GM20000 (cell line): ENCODE results near the gene RASA1.

Experiments used
- DNase-seq: peaks from one replicate; pipeline ENCODE4 v3.0.0; 2012; ENCODE audit warnings: low spot score
- TF ChIP-seq, protein P1 (sequence below): IDR thresholded peaks from 2 replicates; pipeline ENCODE4 v1.5.1; 2012; ENCODE audit warnings: mild to moderate bottlenecking, control low read depth; ENCODE audit errors: extremely low read depth, missing control alignments

Gene RASA1

DNA sequence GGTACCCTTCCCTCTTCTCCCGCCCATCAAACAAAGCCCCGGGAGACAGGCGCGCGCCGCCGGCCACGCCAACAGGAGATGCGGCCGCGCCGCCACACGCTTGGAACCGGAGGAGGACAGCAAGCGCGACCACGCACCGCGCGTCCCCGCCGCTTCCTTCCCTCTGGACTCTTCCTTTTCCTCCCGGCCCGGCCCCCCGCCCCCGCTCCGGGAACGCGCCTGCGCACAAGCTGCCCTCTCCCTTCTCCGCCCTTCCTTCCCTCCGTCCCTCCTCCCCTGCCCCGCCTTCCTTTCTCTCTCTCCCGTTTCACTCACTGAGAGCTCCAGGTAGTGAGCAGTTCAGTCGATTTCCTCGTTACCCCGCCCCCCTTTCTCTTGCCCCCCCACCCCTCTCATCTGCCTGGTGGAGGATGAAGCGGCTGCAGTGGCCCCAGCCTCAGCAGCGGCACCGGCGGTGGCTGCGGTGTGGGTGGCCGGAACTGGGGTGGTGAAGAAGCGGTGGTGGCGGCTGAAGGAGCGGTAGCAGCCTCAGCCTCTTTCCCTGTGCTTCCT is at the start of gene RASA1:
Gene RASA1, plus strand, starts transcription at position 310 of the 552 bp plus-strand sequence. CDS start 569 bp downstream, outside the sequence.
- TF ChIP-seq, protein P1, sequence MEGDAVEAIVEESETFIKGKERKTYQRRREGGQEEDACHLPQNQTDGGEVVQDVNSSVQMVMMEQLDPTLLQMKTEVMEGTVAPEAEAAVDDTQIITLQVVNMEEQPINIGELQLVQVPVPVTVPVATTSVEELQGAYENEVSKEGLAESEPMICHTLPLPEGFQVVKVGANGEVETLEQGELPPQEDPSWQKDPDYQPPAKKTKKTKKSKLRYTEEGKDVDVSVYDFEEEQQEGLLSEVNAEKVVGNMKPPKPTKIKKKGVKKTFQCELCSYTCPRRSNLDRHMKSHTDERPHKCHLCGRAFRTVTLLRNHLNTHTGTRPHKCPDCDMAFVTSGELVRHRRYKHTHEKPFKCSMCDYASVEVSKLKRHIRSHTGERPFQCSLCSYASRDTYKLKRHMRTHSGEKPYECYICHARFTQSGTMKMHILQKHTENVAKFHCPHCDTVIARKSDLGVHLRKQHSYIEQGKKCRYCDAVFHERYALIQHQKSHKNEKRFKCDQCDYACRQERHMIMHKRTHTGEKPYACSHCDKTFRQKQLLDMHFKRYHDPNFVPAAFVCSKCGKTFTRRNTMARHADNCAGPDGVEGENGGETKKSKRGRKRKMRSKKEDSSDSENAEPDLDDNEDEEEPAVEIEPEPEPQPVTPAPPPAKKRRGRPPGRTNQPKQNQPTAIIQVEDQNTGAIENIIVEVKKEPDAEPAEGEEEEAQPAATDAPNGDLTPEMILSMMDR, result no peak
- peak; percentile 90 for DNase-seq

DNA sequence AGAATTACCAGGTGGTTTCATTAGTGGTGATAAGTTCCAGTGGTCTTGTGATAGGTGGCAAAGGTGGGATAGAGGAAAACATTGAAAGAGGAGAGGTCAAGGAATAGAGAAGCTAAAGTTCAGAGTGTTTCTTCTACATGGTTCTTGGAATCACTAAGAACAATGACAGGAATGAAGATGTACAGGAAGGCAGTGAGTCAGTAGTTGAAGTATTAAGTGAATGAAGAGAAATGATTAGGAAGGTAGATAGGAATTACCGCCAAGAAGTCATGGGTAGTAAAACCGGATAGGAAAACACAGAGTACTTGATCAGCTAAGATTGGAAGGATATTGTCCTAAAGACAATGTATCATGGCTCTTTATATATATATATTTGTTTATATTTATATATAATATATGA is 37.9 kb upstream of the RASA1 start:
- TF ChIP-seq, protein P1, result no peak
- DNase-seq, result no peak

GRCh38 chr5:87231037-87231808 is 36.5 kb upstream of the RASA1 start:
- TF ChIP-seq, protein P1, result no peak
- DNase-seq, result no peak

- TF ChIP-seq, protein P1, result no peak
- DNase-seq, result no peak
These were observed 34.5 kb upstream of the RASA1 start for GRCh38 chr5:87233143-87233542.

- TF ChIP-seq, protein P1, result no peak
- DNase-seq, result no peak
These were observed 26.1 kb upstream of the RASA1 start for GRCh38 chr5:87241555-87241954.

- DNase-seq, result no peak
These were observed 25.4 kb upstream of the RASA1 start for GRCh38 chr5:87242242-87242641.

More at GRCh38 chr5:87242242-87242641, 25.4 kb upstream of the RASA1 start:
- TF ChIP-seq, protein P1, result no peak
